ENCODE data around the gene NRIP1. TPM values are rescaled to one million over a fixed set of nuclear protein-coding genes. Genes with fewer than 3 reads are reported as not detected.

NRIP1 gene
- total and polyA plus RNA-seq, 2 of the 13 experiments (the other 11 are each of a cell fraction or from before 2014, with no cell fraction given) = 21.0 to 69.0 TPM

DNA sequence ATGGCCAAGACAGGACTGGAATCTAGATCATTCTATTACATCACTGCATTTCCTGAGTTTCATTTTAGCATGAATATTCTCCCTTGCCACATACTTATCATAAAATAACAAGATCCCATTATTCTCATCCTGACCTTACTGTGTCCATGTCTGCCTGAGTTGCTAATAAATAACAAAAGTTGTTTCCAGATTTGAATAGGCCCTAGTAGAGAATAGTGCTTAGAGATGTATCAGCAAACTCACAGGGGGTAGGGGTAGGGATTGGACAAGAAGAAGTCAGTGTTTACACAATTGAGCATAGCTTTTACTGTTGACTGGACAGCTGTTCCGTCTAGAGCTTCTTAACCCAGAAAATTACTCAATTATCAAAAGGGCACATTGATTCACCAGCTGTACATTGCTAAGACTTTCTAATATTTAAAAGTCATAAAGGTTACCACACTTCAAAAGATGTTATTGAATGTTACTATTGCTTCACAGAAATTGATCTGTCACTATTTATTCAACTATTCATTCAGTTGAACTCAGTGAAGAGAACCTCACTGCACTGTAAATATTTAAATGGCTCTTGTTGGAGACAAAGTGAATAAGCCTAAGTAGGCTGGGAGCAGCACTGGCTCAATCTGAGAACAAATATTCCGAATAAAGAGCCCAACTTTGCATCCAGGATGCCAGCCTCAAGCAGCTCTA lies 121.9 kb downstream of the NRIP1 start (continued):
- TF ChIP-seq ZBTB46 (CRISPR knock-in tag; IDR thresholded peaks at IDR 0.05; ENCODE audit: borderline replicate concordance) = no peak
- TF ChIP-seq NCOA1 (CRISPR knock-in tag; IDR thresholded peaks at IDR 0.05) = peak; percentile 76; the same call in 1 of the 2 replicates
- TF ChIP-seq IRF2 (CRISPR knock-in tag; IDR thresholded peaks at IDR 0.05) = peak; percentile 17; the same call in 1 of the 2 replicates
- TF ChIP-seq PHF5A (CRISPR knock-in tag; IDR thresholded peaks at IDR 0.05; ENCODE audit: low read depth, unreplicated experiment) = no peak
- no peak for TF ChIP-seq ZSCAN20 (CRISPR knock-in tag; IDR thresholded peaks at IDR 0.05; ENCODE audit: borderline replicate concordance)
- no peak for TF ChIP-seq BORCS8-MEF2B (CRISPR knock-in tag; IDR thresholded peaks at IDR 0.05)
- no peak for TF ChIP-seq SP5 (CRISPR knock-in tag; IDR thresholded peaks at IDR 0.05; ENCODE audit: borderline replicate concordance, low read depth)
- TF ChIP-seq ZEB1 (IDR thresholded peaks at IDR 0.05; ENCODE audit: insufficient replicate concordance, low read depth) = no peak
- no peak for TF ChIP-seq RFX1 (IDR thresholded peaks at IDR 0.05)
- no peak for TF ChIP-seq NFIB (CRISPR knock-in tag; IDR thresholded peaks at IDR 0.05; ENCODE audit: borderline replicate concordance)
- TF ChIP-seq ZNF354B (CRISPR knock-in tag; IDR thresholded peaks at IDR 0.05) = no peak
- TF ChIP-seq MATR3 (CRISPR knock-in tag; IDR thresholded peaks at IDR 0.05) = no peak
- no peak for TF ChIP-seq FIP1L1 (IDR thresholded peaks at IDR 0.05; ENCODE audit: borderline replicate concordance, insufficient read depth, low read depth, low read length)
- peak; percentile 73; the same call in 1 of the 2 replicates for TF ChIP-seq HOXD1 (CRISPR knock-in tag; IDR thresholded peaks at IDR 0.05)
- TF ChIP-seq DMAP1 (CRISPR knock-in tag; IDR thresholded peaks at IDR 0.05) = no peak
- TF ChIP-seq FOXP4 (CRISPR knock-in tag; IDR thresholded peaks at IDR 0.05) = peak; percentile 92
- TF ChIP-seq ZNF264 (CRISPR knock-in tag; IDR thresholded peaks at IDR 0.05) = peak; percentile 89; the same call in 1 of the 2 replicates
- no peak for TF ChIP-seq SALL2 (CRISPR knock-in tag; IDR thresholded peaks at IDR 0.05)
- TF ChIP-seq TFE3 (CRISPR knock-in tag; IDR thresholded peaks at IDR 0.05) = no peak; the same call in 1 of the 2 replicates
- TF ChIP-seq SIX4 (CRISPR knock-in tag; IDR thresholded peaks at IDR 0.05) = peak; percentile 61; the same call in 1 of the 2 replicates
- TF ChIP-seq REL (CRISPR knock-in tag; conservative IDR thresholded peaks at IDR 0.05) = no peak
- TF ChIP-seq HDAC1 (CRISPR knock-in tag; IDR thresholded peaks at IDR 0.05) = peak; percentile 87
- peak; percentile 91 for TF ChIP-seq HDAC2 (CRISPR knock-in tag; IDR thresholded peaks at IDR 0.05)
- no peak; the same call in 1 of the 2 replicates for TF ChIP-seq ZNF101 (CRISPR knock-in tag; IDR thresholded peaks at IDR 0.05; ENCODE audit: borderline replicate concordance, low read depth)
- no peak for TF ChIP-seq ZNF512 (CRISPR knock-in tag; IDR thresholded peaks at IDR 0.05)

All from HepG2 (cell line).